ENCODE measurements around the gene IFI16. TPM values are rescaled to one million over a fixed set of nuclear protein-coding genes. Genes with fewer than 3 reads are reported as not detected.

IFI16 gene
- total and polyA plus RNA-seq, 2 of the 13 experiments (the other 11 are each of a cell fraction or from before 2014, with no cell fraction given): not detected

DNA sequence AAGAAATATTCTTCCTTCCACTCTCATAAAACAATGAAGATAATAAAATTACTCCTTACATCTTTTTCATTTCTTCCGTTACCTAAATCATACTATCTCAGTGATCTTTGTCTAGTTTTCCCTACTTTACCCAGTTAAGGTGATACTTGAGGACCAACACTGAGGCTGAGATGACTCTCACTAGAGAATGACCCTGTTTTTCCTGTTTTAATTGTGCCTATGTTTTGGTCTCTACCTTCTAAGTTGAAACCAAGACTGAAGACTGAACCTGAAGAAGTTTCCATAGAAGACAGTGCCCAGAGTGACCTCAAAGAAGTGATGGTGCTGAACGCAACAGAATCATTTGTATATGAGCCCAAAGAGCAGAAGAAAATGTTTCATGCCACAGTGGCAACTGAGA lies 41.7 kb downstream of the IFI16 start (continued):
- no peak for TF ChIP-seq YY1 (IDR thresholded peaks at IDR 0.05; ENCODE audit: insufficient read depth, insufficient replicate concordance, low read depth, low read length)
- TF ChIP-seq RBM39 (IDR thresholded peaks at IDR 0.05; ENCODE audit: low read depth, low read length, poor library complexity, severe bottlenecking): no peak
- TF ChIP-seq ZNF343 (CRISPR knock-in tag; IDR thresholded peaks at IDR 0.05): no peak
- TF ChIP-seq SP5 (CRISPR knock-in tag; IDR thresholded peaks at IDR 0.05; ENCODE audit: borderline replicate concordance, low read depth): no peak

DNA sequence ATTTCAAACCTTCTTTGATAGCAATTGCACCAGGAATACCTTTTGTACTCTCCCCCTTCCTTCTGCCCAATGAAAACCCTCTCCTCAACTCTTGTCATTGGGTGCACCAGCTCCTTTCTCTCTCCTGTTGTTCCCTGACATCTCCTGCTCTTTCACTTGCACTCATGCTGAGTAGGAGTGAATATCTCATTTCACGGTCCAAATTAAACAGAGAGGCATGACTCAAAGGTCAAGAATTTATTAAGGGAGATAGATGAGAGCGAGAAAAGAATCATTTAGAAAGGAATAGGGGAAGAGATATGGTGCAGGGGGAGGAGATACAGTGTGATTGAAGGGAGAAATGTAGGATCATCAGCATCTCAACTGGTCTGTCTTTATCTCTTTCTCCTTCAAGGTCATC lies 44.7 kb downstream of the IFI16 start:
- ChIA-PET CTCF (ENCODE audit: low intra/inter-chr PET ratio, low total read pairs) (no interaction called here), POLR2A (no interaction called here)
- in situ Hi-C loops (cut with HindIII; ENCODE audit: extremely low pct_ligation_motif_present, low pct_unique_long_range_greater_than_20kb) (no loop called here), intact Hi-C loops (cut with micrococcal nuclease; ENCODE audit: unreplicated experiment) (no loop called here)
- Histone ChIP-seq H3K4me1 (ENCODE audit: insufficient read depth, low read length) (no peaks in the 10 kb centered on the region), H2AFZ (ENCODE audit: low read length) (no peak overlapping the region), H3K36me3 (replicated peaks in 1 of 2; ENCODE audit: control insufficient read depth in 1 of 2, insufficient read depth in 2 of 2, low read length in 2 of 2) (no peaks in the 10 kb centered on the region), H3K9ac (ENCODE audit: insufficient read depth, low read depth, low read length) (no peak overlapping the region), H3K27me3 (ENCODE audit: control insufficient read depth in 1 of 2, insufficient read depth in 2 of 2, low read length in 2 of 2) (no peaks in the 10 kb centered on the region), H3K4me2 (ENCODE audit: low read depth, low read length) (no peak overlapping the region), H3K79me2 (ENCODE audit: insufficient read depth, low read length) (no peaks in the 10 kb centered on the region), H3K9me3 (ENCODE audit: low read length) (no peaks in the 10 kb centered on the region), H3K27ac (ENCODE audit: extremely low read length, insufficient read depth, low read length) (no peak overlapping the region), H4K20me1 (ENCODE audit: insufficient read depth, low read length) (no peaks in the 10 kb centered on the region), H3K4me3 (replicated peaks in 1 of 3; ENCODE audit: insufficient read depth in 1 of 3, low read depth in 2 of 3, low read length in 3 of 3) (no peak overlapping the region)
- BruUV-seq (replicated peaks): no TSS peak
- 0% methylated on average over 2 of the region's 2 CpGs for WGBS (ENCODE audit: low lambda C conversion rate)
- no peak for ATAC-seq
- no peak for TF ChIP-seq JUNB (CRISPR knock-in tag; IDR thresholded peaks at IDR 0.05; ENCODE audit: borderline replicate concordance)
- TF ChIP-seq NCOA5 (CRISPR knock-in tag; IDR thresholded peaks at IDR 0.05): no peak
- no peak for TF ChIP-seq ZNF234 (CRISPR knock-in tag; conservative IDR thresholded peaks at IDR 0.05)
- no peak for TF ChIP-seq HCFC1 (IDR thresholded peaks at IDR 0.05; ENCODE audit: low read depth, low read length)
- no peak for TF ChIP-seq RNF219 (CRISPR knock-in tag; IDR thresholded peaks at IDR 0.05)
- no peak for TF ChIP-seq FOSL1 (CRISPR knock-in tag; IDR thresholded peaks at IDR 0.05; ENCODE audit: borderline replicate concordance)
- no peak for TF ChIP-seq RAD51 (IDR thresholded peaks at IDR 0.05; ENCODE audit: borderline replicate concordance)
- no peak for TF ChIP-seq TGIF2 (CRISPR knock-in tag; IDR thresholded peaks at IDR 0.05)
- TF ChIP-seq SRSF4 (IDR thresholded peaks at IDR 0.05; ENCODE audit: low read depth, low read length, poor library complexity, severe bottlenecking): no peak
- TF ChIP-seq MEIS1 (CRISPR knock-in tag; IDR thresholded peaks at IDR 0.05; ENCODE audit: borderline replicate concordance): no peak
- TF ChIP-seq FOXK1 (CRISPR knock-in tag; IDR thresholded peaks at IDR 0.05; ENCODE audit: borderline replicate concordance, low read depth): no peak
- TF ChIP-seq ARNT (IDR thresholded peaks at IDR 0.05): no peak
- no peak for DNase-seq (ENCODE audit: low spot score)
- no peak for FAIRE-seq

Measured in HepG2 (cell line).